Vagina (tissue), 2 donors: Measurements from ENCODE around the gene OR12D3.

Experiments used
- CTCF ChIP-seq, 3 experiments: fragments of 450-650 bp in 2 of 3; fragments of 200-600 bp in 1 of 3; sonication (generic) in 1 of 3; IDR thresholded peaks; one replicate each; pipeline ENCODE4 v1.5.1; 2017 to 2019; ENCODE audit warnings: antibody characterized with exemption in 3 of 3, mild to moderate bottlenecking in 2 of 3, moderate library complexity in 2 of 3
- POLR2A ChIP-seq, 2 donors: fragments of 450-650 bp; IDR thresholded peaks; one replicate each; pipeline ENCODE4 v1.6.1; 2017; ENCODE audit warnings: antibody characterized with exemption in 2 of 2, mild to moderate bottlenecking in 2 of 2, moderate library complexity in 2 of 2
- POLR2AphosphoS5 ChIP-seq, 2 donors: sonication (generic); formaldehyde crosslinking; IDR thresholded peaks; one replicate each; pipeline ENCODE4 v1.9.0; 2017; ENCODE audit warnings: antibody characterized with exemption in 2 of 2, mild to moderate bottlenecking in 2 of 2, low read depth in 1 of 2; ENCODE audit not compliant: insufficient read depth in 1 of 2

- TF ChIP-seq POLR2AphosphoS5 (IDR thresholded peaks at IDR 0.05; ENCODE audit: insufficient read depth in 1 of 2, low read depth in 1 of 2) (no peak), CTCF (IDR thresholded peaks at IDR 0.05) (no peak), POLR2A (IDR thresholded peaks at IDR 0.05) (no peak)
These were observed 39.5 kb upstream of the OR12D3 start, which contains the start of gene OR12D1 for GRCh38 chr6:29414588-29414987.
